HTR-8/SVneo (cell line): ENCODE measurements around the gene RGS6.

Source experiments
- DNase-seq: peaks from one replicate; pipeline ENCODE4 v3.0.0; 2011; ENCODE audit warnings: low spot score, mixed read lengths; ENCODE audit not compliant: insufficient read length
- FAIRE-seq: peaks from 2 replicates; lab custom pipeline; 2011; peaks lifted over from hg19 to GRCh38; lab: Jason Lieb, UNC

Gene RGS6

GRCh38 chr14:72201645-72202044 lies 269.4 kb downstream of the RGS6 start:
- no peak for FAIRE-seq
- DNase-seq, result no peak

DNA sequence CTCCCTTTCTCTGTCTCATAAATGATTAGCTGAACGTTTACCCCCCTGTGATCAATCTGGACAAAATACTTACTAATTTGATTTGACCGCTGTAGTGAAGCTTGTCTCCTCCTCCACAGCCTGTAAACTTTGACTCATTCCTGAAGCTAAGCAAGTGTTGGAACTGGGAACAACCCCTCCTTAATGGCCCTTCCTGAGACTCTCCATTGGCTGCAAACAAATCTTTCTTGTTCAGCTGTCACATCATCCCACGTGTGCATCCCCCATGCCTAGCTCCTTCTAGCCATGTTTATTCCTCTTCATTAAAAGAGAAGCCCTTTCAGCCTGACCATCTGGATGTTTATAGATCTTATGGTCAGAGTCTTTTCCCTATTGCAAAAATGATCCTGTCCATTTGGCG lies 281.2 kb downstream of the RGS6 start:
- FAIRE-seq, result no peak
- no peak for DNase-seq

DNA sequence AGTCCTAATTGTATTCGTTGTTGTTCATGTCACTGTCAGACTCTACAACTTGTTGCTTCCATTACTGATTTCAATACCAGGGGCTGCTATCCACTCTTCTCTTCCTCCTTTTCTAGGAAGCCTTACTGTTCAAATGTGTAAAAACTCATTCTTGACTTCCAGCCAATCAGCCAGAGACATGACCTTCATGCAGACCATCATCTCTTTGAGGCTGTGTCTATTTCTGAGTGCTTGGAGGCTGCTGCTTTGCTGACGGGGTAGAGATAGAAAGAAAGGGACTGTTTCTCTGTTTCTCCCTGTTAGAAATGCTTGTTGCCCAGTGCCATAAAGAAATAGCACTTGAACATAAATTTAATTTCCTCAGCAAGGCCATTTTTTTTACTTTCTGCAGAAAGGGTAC lies 282.9 kb downstream of the RGS6 start:
- FAIRE-seq, result peak; percentile 16
- DNase-seq, result no peak

DNA sequence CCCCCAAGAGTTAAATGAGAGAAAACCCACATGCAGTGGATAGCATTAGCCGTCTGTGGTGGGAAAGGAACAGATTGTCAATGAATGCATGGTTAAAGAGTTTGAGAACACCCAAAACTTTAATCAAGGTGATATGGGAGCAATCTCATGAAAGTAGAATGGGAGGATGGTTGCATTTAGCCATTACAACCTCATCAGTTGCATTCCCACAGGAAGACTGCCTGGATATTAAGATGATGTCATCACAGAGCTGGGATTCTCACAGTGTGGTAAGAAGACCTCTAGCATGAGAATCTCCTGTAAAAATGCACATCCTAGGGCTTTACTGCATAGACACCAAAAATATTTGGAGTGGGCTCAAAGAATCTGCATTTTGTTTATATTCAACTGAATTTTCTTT lies 284.9 kb downstream of the RGS6 start:
- no peak for FAIRE-seq

DNA sequence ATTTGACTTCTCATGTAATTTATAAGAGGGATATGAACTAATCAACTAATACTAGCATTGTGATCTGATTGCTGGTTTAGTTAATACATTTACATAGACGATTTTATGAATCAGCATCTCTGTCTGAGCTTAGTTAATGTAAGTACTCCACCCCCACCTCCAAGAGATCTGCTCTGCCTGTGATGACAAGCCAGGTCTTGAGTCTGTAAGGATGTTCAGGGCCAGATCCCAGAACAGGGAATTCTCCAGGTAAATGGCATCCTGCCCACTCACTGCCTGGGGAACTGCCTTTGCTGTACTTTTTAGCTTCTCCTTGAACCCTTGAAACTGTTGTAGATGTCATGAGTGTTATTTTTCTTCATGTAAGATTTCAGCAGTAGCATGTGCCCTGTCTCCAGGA lies 289.8 kb downstream of the RGS6 start:
- DNase-seq (no peak), FAIRE-seq (no peak)

More for the DNA sequence above, 284.9 kb downstream of the RGS6 start:
- no peak for DNase-seq

DNA sequence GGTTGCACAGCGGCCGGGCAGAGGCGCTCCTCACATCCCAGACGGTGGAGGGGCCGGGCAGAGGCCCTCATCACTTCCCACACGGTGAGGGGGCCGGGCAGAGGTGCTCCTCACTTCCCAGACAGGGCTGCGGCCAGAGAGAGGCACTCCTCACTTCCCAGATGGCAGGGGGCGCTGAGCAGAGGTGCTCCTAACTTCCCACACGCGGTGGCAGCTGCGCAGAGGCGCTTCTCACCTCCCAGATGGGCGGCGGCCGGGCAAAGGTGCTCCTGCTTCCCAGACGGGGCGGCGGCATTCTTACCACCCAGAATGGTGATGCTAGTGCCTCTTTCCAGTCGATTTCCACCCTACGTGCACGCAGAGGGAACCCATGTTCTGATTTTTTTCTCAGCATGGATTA lies 304.4 kb downstream of the RGS6 start:
- no peak for FAIRE-seq
- no peak for DNase-seq

GRCh38 chr14:72237722-72238666 lies 305.8 kb downstream of the RGS6 start:
- no peak for DNase-seq
- FAIRE-seq, result peak; percentile 26

- no peak for FAIRE-seq
- no peak for DNase-seq
These were observed 311.4 kb downstream of the RGS6 start for GRCh38 chr14:72243309-72244293.

DNA sequence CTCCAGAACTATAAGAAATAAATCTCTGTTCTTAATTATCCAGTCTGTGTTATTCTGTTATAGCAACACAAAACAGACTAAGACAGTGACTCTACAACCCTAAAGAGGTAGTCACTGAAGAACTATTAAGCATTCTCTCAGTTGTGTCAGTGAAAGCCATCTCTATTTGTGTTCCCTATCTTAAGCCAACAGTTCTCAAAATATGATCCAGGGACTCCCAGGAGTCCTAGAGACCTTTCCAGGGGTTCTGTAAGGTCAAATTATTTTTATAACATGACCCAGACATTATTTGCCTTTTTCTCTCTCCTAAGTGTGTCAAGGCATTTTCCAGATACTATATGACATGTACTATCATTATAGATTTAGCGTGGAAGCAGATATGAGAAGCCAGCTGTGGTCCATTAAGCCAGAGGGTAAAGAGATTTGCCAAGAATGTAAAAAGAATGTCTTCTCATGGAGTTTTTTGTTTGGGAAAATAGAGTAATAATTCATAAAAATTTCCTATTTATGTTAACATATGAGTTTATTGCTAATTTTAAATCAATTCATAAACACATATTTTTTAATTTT lies 315.8 kb downstream of the RGS6 start:
- DNase-seq (no peak), FAIRE-seq (no peak)

DNA sequence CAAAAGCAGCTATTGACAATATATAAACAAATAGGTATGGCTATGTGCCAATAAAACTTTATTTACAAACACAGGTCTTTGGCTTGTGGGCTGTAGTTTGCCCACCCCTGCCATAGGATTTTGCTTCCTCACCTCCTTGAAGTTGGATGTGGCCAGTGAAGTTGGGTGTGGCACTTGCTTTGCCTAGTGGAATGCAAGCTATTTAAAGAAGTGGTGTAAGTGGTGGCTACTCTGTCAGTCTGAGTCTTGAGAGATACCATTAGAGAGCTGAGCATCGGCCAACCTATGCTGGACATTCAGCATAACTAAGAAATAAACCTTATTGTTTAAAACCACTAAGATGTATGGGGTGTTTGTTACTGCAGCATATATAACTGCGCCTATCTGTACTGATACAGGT lies 321.3 kb downstream of the RGS6 start:
- DNase-seq (no peak), FAIRE-seq (no peak)

DNA sequence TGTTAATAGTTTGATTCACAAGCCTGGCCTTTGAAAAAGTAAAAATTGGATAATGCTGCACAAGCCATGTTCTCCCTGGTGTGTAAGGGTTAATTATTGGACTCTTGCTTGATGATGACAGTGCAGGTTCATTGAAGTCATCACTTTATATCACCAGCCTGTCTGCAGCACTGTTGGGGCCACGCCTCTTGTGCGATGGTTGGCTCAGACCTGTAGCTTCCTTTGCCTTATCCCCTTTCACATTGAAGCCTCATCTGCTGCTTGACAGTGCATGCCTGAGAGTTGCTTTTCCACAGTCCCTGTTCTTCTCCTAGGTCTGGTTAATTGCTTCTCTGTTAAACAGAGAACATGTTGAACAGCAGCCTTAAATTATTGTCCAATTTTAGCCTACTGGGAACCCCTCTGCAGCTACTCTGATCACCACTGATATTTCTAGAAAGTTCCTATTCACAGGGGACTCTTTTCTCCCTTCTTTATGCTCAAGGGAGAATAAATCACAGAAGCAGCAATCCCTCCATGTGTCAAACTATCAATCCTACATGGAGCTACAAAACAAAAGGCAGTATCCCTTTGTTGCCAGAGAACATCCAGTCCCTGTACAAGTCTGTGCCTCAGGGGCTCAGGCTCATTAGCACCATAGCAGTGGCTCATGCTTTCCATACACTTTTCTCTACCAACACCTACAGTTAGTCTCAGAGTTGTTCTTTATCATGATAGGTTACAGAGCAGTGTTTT lies 322.1 kb downstream of the RGS6 start:
- DNase-seq (no peak), FAIRE-seq (no peak)

DNA sequence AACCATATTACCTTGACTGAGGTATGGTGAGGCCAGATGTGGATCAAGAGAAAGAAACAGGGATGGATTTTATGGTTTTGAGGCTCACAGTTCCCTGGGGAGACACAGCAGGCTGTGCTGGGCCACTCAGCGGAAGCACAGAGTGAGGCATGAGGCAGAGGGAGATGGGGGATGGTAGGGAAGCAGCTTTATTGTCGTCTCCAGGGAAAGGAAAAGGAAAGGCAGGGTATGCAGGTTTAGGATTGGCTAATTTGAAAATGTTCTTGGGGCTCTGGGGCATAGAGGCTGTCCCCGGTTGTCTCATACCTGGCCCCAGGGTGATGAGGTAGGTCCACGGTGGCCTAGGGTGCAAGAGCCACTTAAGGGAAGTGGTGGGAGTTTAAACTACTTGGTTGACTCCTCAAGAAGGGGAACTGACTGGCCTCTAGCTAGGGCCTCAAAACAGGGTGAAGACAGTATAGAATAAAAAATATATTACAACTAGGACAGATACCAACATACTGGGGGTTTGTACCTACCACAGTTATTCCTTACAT lies 322.8 kb downstream of the RGS6 start:
- DNase-seq (no peak), FAIRE-seq (no peak)

DNA sequence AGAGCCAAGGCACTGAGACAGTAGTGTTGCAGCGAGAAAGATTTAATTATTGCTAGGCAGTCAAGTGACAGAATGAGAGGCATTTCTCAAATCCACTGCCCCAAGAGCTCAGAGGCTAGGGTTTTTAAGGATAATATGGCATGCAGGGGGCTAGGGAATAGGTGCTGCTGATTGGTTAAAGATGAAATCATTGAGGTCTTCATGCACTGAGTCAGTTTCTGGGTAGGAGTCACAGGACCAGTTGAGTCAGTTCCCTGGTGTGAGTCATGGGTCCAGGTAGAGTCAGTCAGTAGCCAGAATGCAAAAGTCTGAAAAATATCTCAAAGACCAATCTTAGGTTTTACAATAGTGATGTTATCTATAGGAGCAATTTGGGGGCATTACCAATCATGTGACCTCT lies 323.8 kb downstream of the RGS6 start:
- FAIRE-seq, result no peak
- no peak for DNase-seq

DNA sequence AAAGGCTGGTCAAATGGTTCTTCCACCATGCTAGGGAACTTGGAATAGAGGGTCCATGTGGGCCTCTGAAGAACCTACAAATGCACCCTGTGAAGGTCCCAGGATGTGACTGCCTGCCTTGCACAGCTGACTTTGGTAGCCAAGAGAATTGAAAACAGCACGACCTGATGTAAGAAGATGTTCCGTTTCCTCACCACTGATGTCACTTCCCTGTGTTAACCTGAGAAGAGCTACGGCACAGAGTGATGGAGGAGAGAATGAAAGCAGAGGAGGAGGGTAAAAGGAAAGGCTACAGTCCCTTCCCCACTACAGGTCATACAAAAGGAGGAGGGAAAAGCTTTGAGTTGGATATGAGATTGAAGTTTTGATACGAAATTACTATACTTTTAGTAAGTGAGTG lies 328.8 kb downstream of the RGS6 start:
- DNase-seq, result no peak
- no peak for FAIRE-seq

DNA sequence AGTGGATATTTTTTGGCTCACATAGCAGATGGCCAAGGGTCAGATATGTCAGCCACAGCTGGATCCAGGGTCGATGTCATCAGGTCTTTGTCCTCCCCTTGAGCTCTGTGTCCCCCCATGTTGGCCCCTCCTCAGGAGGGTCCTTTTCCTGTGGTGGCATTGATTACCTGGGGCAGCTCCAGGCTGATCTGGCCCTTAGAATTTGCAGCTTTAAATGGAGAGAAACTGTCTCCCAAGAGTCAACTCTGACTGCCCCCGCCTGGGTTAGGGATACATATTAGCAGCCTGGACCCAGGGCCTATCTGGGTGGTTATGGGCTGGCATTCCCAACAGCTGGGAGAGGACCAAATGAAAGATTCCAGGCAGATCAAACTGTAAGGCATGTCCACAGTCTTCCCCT lies 330.5 kb downstream of the RGS6 start:
- FAIRE-seq (no peak), DNase-seq (no peak)

GRCh38 chr14:72264716-72265115 lies 332.5 kb downstream of the RGS6 start:
- DNase-seq, result no peak
- no peak for FAIRE-seq

DNA sequence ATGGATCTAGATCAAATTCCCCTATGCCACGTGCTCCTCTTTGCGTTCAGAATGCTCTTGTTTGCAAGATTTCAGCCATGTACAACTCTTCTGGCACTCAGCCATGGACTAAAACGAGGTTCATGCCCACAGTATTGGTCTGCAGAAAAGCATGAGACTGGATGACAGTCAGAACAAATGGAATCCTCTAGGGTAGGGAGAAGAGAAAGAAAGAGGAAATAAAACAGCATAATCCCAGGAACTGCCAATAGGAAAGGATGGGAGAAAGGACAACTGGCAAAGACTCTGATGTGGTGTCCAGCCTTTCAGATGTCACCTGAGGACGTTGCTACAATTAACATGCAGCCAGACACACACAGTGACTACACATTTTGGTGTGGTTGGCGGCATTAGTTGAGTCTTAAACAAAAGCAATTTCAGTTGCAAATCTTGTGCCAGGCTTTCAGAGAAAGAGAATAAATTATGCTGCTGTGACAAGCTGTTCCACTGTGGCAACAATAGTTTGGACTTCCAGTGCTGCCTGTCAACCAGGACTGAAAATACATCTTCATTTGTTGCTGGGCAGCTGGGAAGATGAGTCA lies 338.0 kb downstream of the RGS6 start:
- DNase-seq, result no peak
- FAIRE-seq, result no peak

DNA sequence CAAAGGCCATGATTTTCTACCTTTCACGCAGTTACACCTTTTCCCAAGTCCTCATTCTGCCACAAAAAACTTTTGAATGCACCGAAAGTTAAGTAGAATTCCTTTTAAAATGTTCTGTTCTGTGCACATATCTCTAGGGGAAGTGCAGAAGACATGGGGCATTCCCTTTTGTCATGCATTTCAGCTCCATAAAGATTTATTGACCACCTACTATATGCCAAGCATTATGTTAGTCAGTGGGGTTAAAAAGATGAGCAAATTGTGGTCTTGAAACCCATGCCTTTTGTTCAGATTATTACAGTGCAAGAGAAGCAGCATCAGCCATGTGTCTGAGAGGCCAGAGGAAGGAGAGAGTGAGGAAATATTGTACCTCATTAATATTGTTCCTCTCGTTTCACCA lies 338.5 kb downstream of the RGS6 start:
- no peak for FAIRE-seq
- DNase-seq, result no peak

- DNase-seq (no peak), FAIRE-seq (no peak)
These were observed 343.0 kb downstream of the RGS6 start for GRCh38 chr14:72275242-72275641.
